ENCODE results near the gene KLHL20. TPM values are rescaled to one million over a fixed set of nuclear protein-coding genes. Genes with fewer than 3 reads are reported as not detected.

KLHL20 gene
- total and polyA plus RNA-seq, 2 of the 13 experiments (the other 11 are each of a cell fraction or from before 2014, with no cell fraction given), result 7.4 to 14.3 TPM

- Histone ChIP-seq H3K4me1 (ENCODE audit: insufficient read depth, low read length) (peaks cover 27% of the 10 kb centered on the region), H3K27me3 (ENCODE audit: control insufficient read depth in 1 of 2, insufficient read depth in 2 of 2, low read length in 2 of 2) (no peaks in the 10 kb centered on the region; a peak in 1 of 5 replicates), H3K27ac (ENCODE audit: extremely low read length, insufficient read depth, low read length) (no peak overlapping the region), H3K4me3 (replicated peaks in 1 of 3; ENCODE audit: insufficient read depth in 1 of 3, low read depth in 2 of 3, low read length in 3 of 3) (no peak overlapping the region), H3K9ac (ENCODE audit: insufficient read depth, low read depth, low read length) (no peak overlapping the region), H3K4me2 (ENCODE audit: low read depth, low read length) (no peak overlapping the region), H2AFZ (ENCODE audit: low read length) (no peak overlapping the region), H3K9me3 (ENCODE audit: low read length) (no peaks in the 10 kb centered on the region), H3K36me3 (replicated peaks in 1 of 2; ENCODE audit: control insufficient read depth in 1 of 2, insufficient read depth in 2 of 2, low read length in 2 of 2) (no peaks in the 10 kb centered on the region; a peak in 1 of 5 replicates), H4K20me1 (ENCODE audit: insufficient read depth, low read length) (no peaks in the 10 kb centered on the region), H3K79me2 (ENCODE audit: insufficient read depth, low read length) (peaks cover 39% of the 10 kb centered on the region)
- no peak for ATAC-seq
- POLR2A ChIA-PET, result no interaction called here
- no peak for FAIRE-seq
- no TSS peak for BruUV-seq (replicated peaks)
- intact Hi-C loops (cut with micrococcal nuclease; ENCODE audit: unreplicated experiment) (no loop called here), in situ Hi-C loops (cut with HindIII; ENCODE audit: extremely low pct_ligation_motif_present, low pct_unique_long_range_greater_than_20kb) (no loop called here)
- no peak for DNase-seq (ENCODE audit: low spot score)
- CTCF ChIA-PET (ENCODE audit: low intra/inter-chr PET ratio, low total read pairs), result no interaction called here
- 89% methylated on average over 1 of the region's 1 CpG for WGBS (ENCODE audit: low lambda C conversion rate)
- TF ChIP-seq FOXM1 (CRISPR knock-in tag; IDR thresholded peaks at IDR 0.05) (no peak), PHB2 (IDR thresholded peaks at IDR 0.05; ENCODE audit: partially characterized antibody) (no peak), ZNF510 (CRISPR knock-in tag; IDR thresholded peaks at IDR 0.05; ENCODE audit: low read depth) (no peak), YEATS2 (CRISPR knock-in tag; IDR thresholded peaks at IDR 0.05; ENCODE audit: borderline replicate concordance) (no peak), ZBTB7A (CRISPR knock-in tag; IDR thresholded peaks at IDR 0.05) (no peak), POGK (CRISPR knock-in tag; conservative IDR thresholded peaks at IDR 0.05) (no peak), ZHX2 (IDR thresholded peaks at IDR 0.05; ENCODE audit: low read depth) (no peak), ZHX2 (CRISPR knock-in tag; IDR thresholded peaks at IDR 0.05; ENCODE audit: borderline replicate concordance) (no peak), MAX (IDR thresholded peaks at IDR 0.05) (no peak), SNAPC4 (CRISPR knock-in tag; IDR thresholded peaks at IDR 0.05) (no peak), ZNF589 (CRISPR knock-in tag; conservative IDR thresholded peaks at IDR 0.05) (no peak)
Measured at GRCh38 chr1:173818459-173818858, 103.7 kb downstream of the KLHL20 start.

Measured in HepG2 (cell line).